K562 (cell line): ENCODE data around the gene UMAD1. TPM values are rescaled to one million over a fixed set of nuclear protein-coding genes. Genes with fewer than 3 reads are reported as not detected.
A peak's percentile ranks its signal among the peaks of the same experiment; 100 is the strongest.

ENCODE experiments used
- ATAC-seq: fragments of 200-7000 bp; cut with Tn5 transposase; 3 replicates; pipeline ENCODE4 v1.9.1; 2020; ENCODE audit warnings: moderate library complexity
- BruUV-seq: library from RNA; stranded (reverse); fragments of 400-500 nt; replicated peaks from 2 replicates; lab custom pipeline; 2021; lab: Mats Ljungman, UMichigan
- CTCF ChIA-PET: fragments of 300-600 bp; formaldehyde crosslinking; extraction: SDS; loops from one replicate; lab custom pipeline; 2021; ENCODE audit warnings: low intra/inter-chr PET ratio; lab: Yijun Ruan, JAX
- POLR2A ChIA-PET: fragments of 300-600, 350-650 bp; sonication (Branson Sonifier 250); formaldehyde crosslinking; extraction: SDS; loops from one replicate; lab custom pipeline; 2021; ENCODE audit warnings: antibody characterized with exemption, inconsistent platforms; lab: Yijun Ruan, JAX
- DNase-seq, 4 experiments: peaks; one replicate each; pipeline versions ENCODE4 v3.0.0 to v3.0.0-alpha.2; 2011 to 2018; ENCODE audit warnings: low spot score in 3 of 4, mixed read lengths in 3 of 4; ENCODE audit errors: extremely low read depth in 1 of 4
- FAIRE-seq: peaks from 2 replicates; lab custom pipeline; 2011; peaks lifted over from hg19 to GRCh38; lab: Jason Lieb, UNC
- H2AFZ ChIP-seq: 2 replicates; pipeline ENCODE4 v1.6.0; 2011; ENCODE audit warnings: low read depth, low read length, control low read depth, inconsistent platforms
- H3K27ac ChIP-seq: fragments of 200-600 bp; 3 replicates; pipeline ENCODE4 v1.8.0; 2011; ENCODE audit warnings: low read depth, mild to moderate bottlenecking, control low read depth, inconsistent platforms, low read length, moderate library complexity, mixed read lengths; ENCODE audit errors: extremely low read depth
- H3K27me3 ChIP-seq, 2 experiments: fragments of 300-600 bp in 1 of 2; 2 replicates in 1 of 2; 3 replicates in 1 of 2; pipeline versions ENCODE4 v1.6.0 to v1.8.0; 2011; ENCODE audit warnings: inconsistent platforms in 2 of 2, low read length in 2 of 2, mild to moderate bottlenecking in 1 of 2, mixed read lengths in 1 of 2, moderate library complexity in 1 of 2; ENCODE audit not compliant: control insufficient read depth in 2 of 2, insufficient read depth in 2 of 2
- H3K36me3 ChIP-seq: fragments of 300-600 bp; 3 replicates; pipeline ENCODE4 v1.8.0; 2011; ENCODE audit warnings: mild to moderate bottlenecking, low read length, inconsistent platforms; ENCODE audit not compliant: control insufficient read depth, insufficient read depth
- H3K4me1 ChIP-seq, 2 experiments: fragments of 200-600 bp in 1 of 2; replicated peaks in 1 of 2; 2 replicates in 1 of 2; 3 replicates in 1 of 2; pipeline versions ENCODE4 v1.5.1 to v1.8.0; 2011; ENCODE audit warnings: inconsistent platforms in 2 of 2, low read length in 2 of 2, mild to moderate bottlenecking in 1 of 2, mixed read lengths in 1 of 2, moderate library complexity in 1 of 2; ENCODE audit not compliant: control insufficient read depth in 2 of 2, insufficient read depth in 2 of 2
- H3K4me2 ChIP-seq: 2 replicates; pipeline ENCODE4 v1.6.1; 2011; ENCODE audit warnings: low read length, control low read depth, inconsistent platforms, mixed read lengths; ENCODE audit not compliant: insufficient read depth
- H3K4me3 ChIP-seq: fragments of 200-600 bp; sonication (generic), shearing (Covaris generic); 2 replicates; pipeline ENCODE4 v1.5.1; 2016; ENCODE audit warnings: control low read depth, inconsistent platforms
- H3K79me2 ChIP-seq: fragments of 200-600 bp; 3 replicates; pipeline ENCODE4 v1.8.0; 2011; ENCODE audit warnings: low read length, inconsistent platforms; ENCODE audit not compliant: control insufficient read depth, insufficient read depth
- H3K9ac ChIP-seq, 2 experiments: 2 replicates each; pipeline versions ENCODE4 v1.6.0 to v1.6.1; 2011; ENCODE audit warnings: low read depth in 2 of 2, low read length in 2 of 2, control low read depth in 1 of 2, inconsistent platforms in 1 of 2, mild to moderate bottlenecking in 1 of 2, mixed read lengths in 1 of 2; ENCODE audit not compliant: insufficient read depth in 1 of 2
- H3K9me1 ChIP-seq: one replicate; pipeline ENCODE4 v1.6.0; 2011; ENCODE audit warnings: inconsistent platforms, mild to moderate bottlenecking, low read length, moderate library complexity; ENCODE audit not compliant: control insufficient read depth, insufficient read depth
- H3K9me3 ChIP-seq: replicated peaks from 2 replicates; pipeline ENCODE4 v1.5.1; 2011; ENCODE audit warnings: low read depth, low read length, inconsistent platforms; ENCODE audit not compliant: control insufficient read depth, insufficient read depth
- H4K20me1 ChIP-seq: replicated peaks from 2 replicates; pipeline ENCODE4 v1.6.1; 2011; ENCODE audit warnings: low read length, inconsistent platforms, mixed read lengths; ENCODE audit not compliant: control insufficient read depth, insufficient read depth
- CBX8 ChIP-seq: fragments of 200-600 bp; sonication (generic); IDR thresholded peaks from 2 replicates; pipeline ENCODE4 v1.6.1; 2012; ENCODE audit warnings: borderline replicate concordance, mixed run types, low read depth, mild to moderate bottlenecking, moderate library complexity, mixed read lengths, low read length, control low read depth, inconsistent platforms; ENCODE audit not compliant: poor library complexity, severe bottlenecking; ENCODE audit errors: extremely low read depth
- EP400 ChIP-seq: fragments of 450-650 bp; IDR thresholded peaks from 2 replicates; pipeline ENCODE4 v1.6.1; 2017; ENCODE audit warnings: antibody characterized with exemption, mild to moderate bottlenecking, moderate library complexity
- ERF ChIP-seq: fragments of 450-650 bp; formaldehyde crosslinking; IDR thresholded peaks from 2 replicates; pipeline ENCODE4 v1.4.0; 2020; ENCODE audit warnings: mild to moderate bottlenecking, mixed read lengths
- GTF2A2 ChIP-seq: IDR thresholded peaks from 2 replicates; pipeline ENCODE4 v1.6.1; 2016; ENCODE audit warnings: mild to moderate bottlenecking, missing genetic modification characterization, missing compliant biosample characterization
- NR2C2 ChIP-seq, 2 experiments: fragments of 200-800 bp in 1 of 2; sonication (Bioruptor generic) in 1 of 2; sonication (generic) in 1 of 2; formaldehyde crosslinking in 1 of 2; IDR thresholded peaks; 2 replicates each; pipeline versions ENCODE4 v1.6.1 to v1.8.0; 2016 to 2022; ENCODE audit warnings: mild to moderate bottlenecking in 1 of 2, missing compliant biosample characterization in 1 of 2, missing genetic modification characterization in 1 of 2, missing genetic modification reagents in 1 of 2
- TAF7 ChIP-seq: fragments of 450-650 bp; IDR thresholded peaks from 2 replicates; pipeline ENCODE4 v1.6.1; 2016; ENCODE audit warnings: missing genetic modification characterization, missing compliant biosample characterization
- U2AF2 ChIP-seq: fragments of 200-400 bp; formaldehyde crosslinking; optimal IDR thresholded peaks from 2 replicates; pipeline ENCODE3; 2017; ENCODE audit warnings: low read depth, mild to moderate bottlenecking, low read length
- ZBTB8A ChIP-seq: fragments of 450-650 bp; IDR thresholded peaks from 2 replicates; pipeline ENCODE4 v1.6.1; 2018; ENCODE audit warnings: mild to moderate bottlenecking, moderate library complexity; ENCODE audit not compliant: partially characterized antibody
- ZNF146 ChIP-seq: IDR thresholded peaks from one replicate; pipeline ENCODE4 v1.6.1; 2018; ENCODE audit warnings: missing compliant biosample characterization; ENCODE audit not compliant: unreplicated experiment
- ZNF217 ChIP-seq: sonication (generic); formaldehyde crosslinking; IDR thresholded peaks from 2 replicates; pipeline ENCODE4 v1.8.0; 2022; ENCODE audit warnings: mild to moderate bottlenecking, missing genetic modification reagents
- ZNF232 ChIP-seq: sonication (generic); formaldehyde crosslinking; IDR thresholded peaks from 2 replicates; pipeline ENCODE4 v1.8.0; 2022; ENCODE audit warnings: mild to moderate bottlenecking, missing genetic modification reagents
- ZNF395 ChIP-seq: fragments of 200-800 bp; sonication (Bioruptor generic); IDR thresholded peaks from 2 replicates; pipeline ENCODE4 v1.6.1; 2017; ENCODE audit warnings: missing genetic modification characterization, missing compliant biosample characterization
- ZNF778 ChIP-seq: fragments of 450-650 bp; formaldehyde crosslinking; IDR thresholded peaks from 2 replicates; pipeline ENCODE4 v1.4.0; 2020; ENCODE audit warnings: mild to moderate bottlenecking, moderate library complexity
- WGBS: fragments of 100-300 bp; shearing (Covaris generic); methylation state at CpG from one replicate; pipeline ENCODE4 v1.1.6; 2016; ENCODE audit warnings: low coverage, mixed read lengths; ENCODE audit not compliant: insufficient coverage; ENCODE audit errors: missing lambda C conversion rate; 5-methylcytosine and 5-hydroxymethylcytosine counted together
- in situ Hi-C: fragments of 300-500 bp; cut with MboI; formaldehyde crosslinking; loops from 4 replicates; pipeline ENCODE4 v1.15.0; 2018; ENCODE audit warnings: inconsistent platforms, mixed read lengths
- intact Hi-C: fragments of 100-400 bp; cut with micrococcal nuclease; formaldehyde crosslinking; loops from 2 replicates; pipeline ENCODE4 v1.14.2; 2022
- polyA plus RNA-seq, 8 experiments: library from polyadenylated mRNA; depleted of rRNA in 4 of 8; stranded (reverse) in 5 of 8; unstranded in 3 of 8; fragments of >200 nt; fragmentation: Nextera tagmentation in 2 of 8; fragmentation: Illumina TruSeq in 1 of 8; extraction: Ambion mirVana in 2 of 8; extraction: Trizol in 1 of 8; gene quantifications; 2 replicates each; pipeline versions ENCODE4 v1.2.1 to v1.2.3, GENCODE V29; 2011 to 2014; ENCODE audit warnings: inconsistent platforms in 1 of 8, missing spikeins in 1 of 8
- total RNA-seq, 7 experiments: library from RNA; depleted of rRNA in 6 of 7; stranded (reverse); fragments of >200 nt in 6 of 7; fragmentation: Illumina TruSeq in 2 of 7; extraction: Trizol in 2 of 7; gene quantifications; 2 replicates each; pipeline versions ENCODE4 v1.2.1 to v1.2.3, GENCODE V29; 2011 to 2021; ENCODE audit warnings: low replicate concordance in 1 of 7
- TF ChIP-seq, protein P1 (sequence below): fragments of 250-450 bp; sonication (Bioruptor Pico); IDR thresholded peaks from 2 replicates; pipeline ENCODE4 v1.5.0; 2021

The UMAD1 gene
- total and polyA plus RNA-seq, 9 of the 15 experiments (the other 6 are each of a cell fraction or from before 2014, with no cell fraction given) = 9.0 to 26.7 (median 13.3) TPM

DNA sequence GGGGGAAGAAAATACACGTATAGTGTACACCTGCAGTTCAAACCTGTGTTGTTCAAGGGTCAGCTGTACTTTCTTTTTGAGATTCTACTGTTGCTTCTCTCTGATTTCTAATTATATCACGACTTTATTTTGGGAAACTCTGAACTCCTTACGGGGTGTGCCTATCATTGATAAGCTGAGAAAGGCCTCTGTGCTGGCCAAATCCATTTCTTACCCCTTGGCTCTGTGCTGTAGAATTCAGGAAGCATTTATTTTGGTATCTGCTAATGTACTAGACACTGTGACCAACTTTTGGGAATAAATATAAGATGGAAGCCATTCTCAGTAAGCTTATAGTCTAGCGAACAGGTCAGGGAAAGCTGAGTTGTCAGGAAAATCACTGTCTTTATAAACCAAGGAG is 104.7 kb downstream of the UMAD1 start:
- no peak overlapping the region for H3K9ac ChIP-seq
- in situ Hi-C loops (no loop called here), intact Hi-C loops (no loop called here)
- ChIA-PET POLR2A (interaction anchor here (0.6 to 1.4 kb wide), 4 partner anchors 8 to 262 kb away, joined by 3 to 4 read pairs (median 3); no protein-coding TSS in a partner anchor), CTCF (no interaction called here)
- no peaks in the 10 kb centered on the region for H3K4me1 ChIP-seq
- no peak overlapping the region for H2AFZ ChIP-seq
- no peak for ATAC-seq
- no peak overlapping the region for H3K4me2 ChIP-seq
- FAIRE-seq = no peak
- no peak for DNase-seq
- TF ChIP-seq ZNF395 (CRISPR knock-in tag) (no peak), ZNF232 (CRISPR knock-in tag) (no peak)
- H3K79me2 ChIP-seq = no peaks in the 10 kb centered on the region
- no peaks in the 10 kb centered on the region for H3K9me3 ChIP-seq
- no peak overlapping the region for H3K4me3 ChIP-seq
- H4K20me1 ChIP-seq = no peaks in the 10 kb centered on the region
- WGBS = 33% methylated on average over 4 of the region's 4 CpGs
- H3K27me3 ChIP-seq = no peaks in the 10 kb centered on the region
- no TSS peak for BruUV-seq
- H3K36me3 ChIP-seq = no peaks in the 10 kb centered on the region
- H3K27ac ChIP-seq = no peak overlapping the region
- no peaks in the 10 kb centered on the region for H3K9me1 ChIP-seq

DNA sequence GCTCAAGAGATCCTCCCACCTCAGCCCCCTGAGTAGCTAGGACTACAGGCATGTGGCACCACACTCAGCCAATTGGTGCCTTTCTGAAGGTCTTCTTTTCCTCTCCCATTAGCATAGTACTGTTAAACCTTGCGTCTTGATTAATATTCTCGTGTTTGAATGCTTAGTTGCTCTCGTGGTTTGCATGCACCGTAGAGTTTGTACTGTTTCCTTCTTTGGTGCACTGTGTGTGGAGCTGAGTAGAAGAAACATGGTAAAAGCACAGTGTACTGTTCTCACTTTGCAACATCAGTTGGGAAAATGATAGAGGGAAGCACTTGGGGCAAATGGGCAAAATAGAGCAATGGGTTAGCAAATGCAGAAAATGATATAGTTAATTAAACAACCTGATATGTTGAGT is 105.4 kb downstream of the UMAD1 start:
- Histone ChIP-seq H3K4me1 (no peaks in the 10 kb centered on the region), H3K36me3 (no peaks in the 10 kb centered on the region), H3K79me2 (no peaks in the 10 kb centered on the region), H3K4me2 (no peak overlapping the region), H2AFZ (peak overlapping the region; percentile 33; the same call in 1 of the 2 replicates), H4K20me1 (no peaks in the 10 kb centered on the region), H3K4me3 (no peak overlapping the region), H3K9ac (no peak overlapping the region), H3K27ac (no peak overlapping the region), H3K9me3 (no peaks in the 10 kb centered on the region), H3K27me3 (no peaks in the 10 kb centered on the region), H3K9me1 (no peaks in the 10 kb centered on the region)
- in situ Hi-C loops = no loop called here
- FAIRE-seq (no peak), ATAC-seq (no peak; the same call in 2 of the 3 replicates), DNase-seq (no peak)
- POLR2A ChIA-PET = interaction anchor here (0.6 to 1.4 kb wide), 3 partner anchors 9 to 399 kb away, joined by 3 to 4 read pairs (median 3); no protein-coding TSS in a partner anchor
- CTCF ChIA-PET = no interaction called here
- 60% methylated on average over 4 of the region's 4 CpGs for WGBS
- BruUV-seq = no TSS peak
- intact Hi-C loops = no loop called here
- TF ChIP-seq ZNF217 (CRISPR knock-in tag) (no peak), EP400 (no peak), TAF7 (tag) (no peak), U2AF2 (no peak), ZNF778 (no peak), ERF (CRISPR knock-in tag) (no peak), CBX8 (no peak), ZNF146 (CRISPR knock-in tag) (no peak), NR2C2 (CRISPR knock-in tag; IDR thresholded peaks at IDR 0.05) (no peak), NR2C2 (tag; IDR thresholded peaks at IDR 0.05) (no peak), GTF2A2 (tag) (no peak), ZBTB8A (no peak)
- TF ChIP-seq, protein P1, sequence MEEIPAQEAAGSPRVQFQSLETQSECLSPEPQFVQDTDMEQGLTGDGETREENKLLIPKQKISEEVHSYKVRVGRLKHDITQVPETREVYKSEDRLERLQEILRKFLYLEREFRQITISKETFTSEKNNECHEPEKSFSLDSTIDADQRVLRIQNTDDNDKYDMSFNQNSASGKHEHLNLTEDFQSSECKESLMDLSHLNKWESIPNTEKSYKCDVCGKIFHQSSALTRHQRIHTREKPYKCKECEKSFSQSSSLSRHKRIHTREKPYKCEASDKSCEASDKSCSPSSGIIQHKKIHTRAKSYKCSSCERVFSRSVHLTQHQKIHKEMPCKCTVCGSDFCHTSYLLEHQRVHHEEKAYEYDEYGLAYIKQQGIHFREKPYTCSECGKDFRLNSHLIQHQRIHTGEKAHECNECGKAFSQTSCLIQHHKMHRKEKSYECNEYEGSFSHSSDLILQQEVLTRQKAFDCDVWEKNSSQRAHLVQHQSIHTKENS = no peak
